ENCODE measurements around the gene RPH3AL.
"Not testable (repeated sequence)": the region's sequence is repeated elsewhere in the genome, so short reads cannot be mapped to it uniquely, and the experiment has no call there.

Gene RPH3AL

GRCh38 chr17:253091-253846 lies 99.3 kb downstream of the RPH3AL start:
- DNase-seq, result no peak

DNA sequence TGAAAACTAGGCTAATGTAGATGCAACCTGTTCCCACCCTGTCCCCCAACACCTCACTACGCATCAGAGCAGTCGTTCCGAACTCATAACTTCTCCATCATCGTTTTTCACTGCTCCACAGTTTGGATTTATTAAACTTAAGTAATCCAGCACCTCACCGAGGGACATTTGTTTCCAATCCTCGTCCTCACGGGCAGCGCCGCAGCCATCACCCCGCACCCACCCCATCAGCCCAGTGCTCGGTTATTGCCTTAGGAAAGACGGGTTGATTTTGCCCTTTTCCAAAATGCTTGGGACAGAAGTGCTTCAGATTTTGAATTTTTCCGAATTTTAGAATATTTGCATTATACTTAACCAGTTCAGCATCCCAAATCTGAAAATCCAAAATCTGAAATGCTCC lies 100.2 kb downstream of the RPH3AL start:
- DNase-seq, result no peak

DNA sequence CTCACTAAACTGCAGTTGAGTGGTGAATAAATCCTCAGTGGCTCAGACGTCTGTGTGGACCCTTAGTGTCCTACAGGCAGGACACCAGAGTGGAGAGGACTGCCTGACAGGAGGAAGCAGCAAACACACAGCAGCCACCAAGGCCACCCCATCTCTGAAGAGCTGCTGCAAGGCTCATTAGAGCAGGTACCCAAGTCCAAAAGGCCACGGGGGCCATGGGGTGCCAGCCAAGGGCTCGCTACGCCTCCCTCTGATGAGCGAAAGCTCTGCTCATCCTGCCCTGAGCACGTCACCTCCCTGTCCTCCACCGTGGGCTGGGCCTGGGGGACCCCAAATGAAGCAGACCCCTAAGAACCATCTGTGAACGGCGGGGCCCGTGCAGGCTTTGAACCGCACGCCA lies 101.1 kb downstream of the RPH3AL start:
- DNase-seq, result no peak

DNA sequence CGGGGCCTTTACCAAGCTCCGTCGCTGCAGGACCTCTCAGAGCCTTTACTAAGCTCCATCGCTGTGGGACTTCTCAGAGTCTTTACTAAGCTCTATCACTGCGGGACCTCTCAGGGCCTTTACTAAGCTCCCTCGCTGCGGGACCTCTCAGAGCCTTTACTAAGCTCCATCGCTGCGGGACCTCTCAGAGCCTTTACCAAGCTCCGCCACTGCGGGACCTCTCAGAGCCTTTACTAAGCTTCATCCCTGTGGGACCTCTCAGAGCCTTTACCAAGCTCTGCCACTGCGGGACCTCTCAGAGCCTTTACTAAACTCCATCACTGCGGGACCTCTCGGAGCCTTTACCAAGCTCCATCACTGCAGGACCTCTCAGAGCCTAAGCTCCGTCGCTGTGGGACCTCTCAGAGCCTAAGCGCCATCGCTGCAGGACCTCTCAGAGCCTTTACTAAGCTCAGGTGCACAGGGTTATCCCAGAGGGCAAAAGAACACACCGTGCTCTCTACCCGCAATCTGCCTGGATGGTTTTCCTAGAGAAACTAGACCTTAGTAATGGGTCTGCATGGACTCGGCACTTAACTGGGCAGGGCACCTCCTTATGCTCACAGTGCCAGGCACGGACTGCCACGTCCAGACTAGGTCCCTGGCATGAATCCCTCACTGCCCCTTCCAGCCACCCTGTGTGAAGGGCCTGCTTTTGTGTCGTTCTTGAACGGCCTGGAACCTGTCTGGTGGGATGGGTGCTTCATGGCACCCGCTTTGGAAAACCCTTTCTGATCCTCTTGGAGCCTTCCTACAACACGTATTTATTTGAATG lies 101.9 kb downstream of the RPH3AL start:
- DNase-seq, result no peak

GRCh38 chr17:249236-249993 lies 103.2 kb downstream of the RPH3AL start:
- DNase-seq, result no peak

- no peak for DNase-seq
Measured at GRCh38 chr17:248337-249235, 104.0 kb downstream of the RPH3AL start.

DNA sequence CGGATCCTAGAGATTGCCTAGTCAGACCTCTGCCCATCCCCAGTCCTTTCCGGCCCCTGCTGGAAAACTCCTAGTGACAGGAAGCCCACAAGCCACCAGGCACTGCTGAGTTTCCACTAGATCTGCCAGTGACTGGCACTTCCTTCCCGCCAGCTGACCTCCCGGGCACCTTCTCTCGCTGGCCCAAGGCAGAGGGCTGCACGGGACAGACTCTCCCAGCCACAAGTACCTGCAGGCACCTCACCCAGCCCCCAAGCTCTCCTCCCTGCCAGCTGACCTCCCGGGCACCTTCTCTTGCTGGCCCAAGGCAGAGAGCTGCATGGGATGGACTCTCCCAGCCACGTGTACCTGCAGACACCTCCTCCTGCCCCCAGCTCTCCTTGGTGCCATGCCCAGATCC lies 104.8 kb downstream of the RPH3AL start:
- no peak for DNase-seq

DNA sequence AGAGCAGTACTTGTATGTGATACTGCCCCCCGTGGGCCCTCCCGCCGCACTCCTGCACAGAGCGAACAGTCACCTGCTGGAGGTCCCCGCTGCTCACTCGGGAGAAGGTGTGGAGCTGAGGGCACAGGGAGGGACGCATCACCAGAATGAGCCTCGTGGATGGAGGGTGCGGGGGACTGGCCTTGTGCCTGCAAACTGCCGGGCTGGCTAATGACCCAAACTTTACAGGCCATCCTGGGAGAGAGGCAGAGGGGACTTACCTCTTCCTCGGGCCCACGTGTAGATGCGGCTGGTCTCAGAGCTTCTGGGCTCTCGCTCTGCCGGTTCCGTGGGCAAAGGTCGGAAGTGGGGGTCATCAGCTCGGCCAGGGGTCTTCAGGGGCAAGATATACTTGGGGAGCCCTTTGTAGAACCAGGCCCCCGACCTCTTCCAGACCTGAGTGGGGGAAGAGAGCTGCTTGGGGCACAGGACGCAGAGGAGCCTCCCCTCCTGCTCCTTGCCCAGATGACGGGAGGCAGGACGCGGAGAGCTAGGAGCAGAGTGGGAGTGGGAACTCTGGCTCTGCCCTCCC lies 105.7 kb downstream of the RPH3AL start:
- no peak for DNase-seq

DNA sequence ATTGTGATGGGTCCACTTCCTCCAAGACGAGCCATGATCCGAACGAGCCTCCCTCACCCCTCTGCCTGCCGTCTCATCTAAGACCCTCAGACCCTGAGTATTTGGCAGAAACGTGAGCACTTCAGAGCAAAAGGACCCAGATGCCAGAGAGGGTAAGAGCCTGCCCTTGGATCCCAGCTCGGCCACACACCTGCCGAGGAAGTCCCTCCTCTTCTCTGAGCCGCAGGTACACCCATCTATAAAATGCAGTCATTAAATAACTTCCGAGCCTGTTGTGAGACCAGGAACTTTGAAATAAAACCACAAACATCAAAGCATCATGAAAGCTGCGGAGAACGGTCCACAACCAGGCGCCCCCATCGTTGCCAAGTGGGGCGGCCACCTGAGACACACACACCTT lies 106.4 kb downstream of the RPH3AL start:
- DNase-seq, result no peak

- no peak for DNase-seq
Measured at GRCh38 chr17:245611-246010, 107.0 kb downstream of the RPH3AL start.

DNA sequence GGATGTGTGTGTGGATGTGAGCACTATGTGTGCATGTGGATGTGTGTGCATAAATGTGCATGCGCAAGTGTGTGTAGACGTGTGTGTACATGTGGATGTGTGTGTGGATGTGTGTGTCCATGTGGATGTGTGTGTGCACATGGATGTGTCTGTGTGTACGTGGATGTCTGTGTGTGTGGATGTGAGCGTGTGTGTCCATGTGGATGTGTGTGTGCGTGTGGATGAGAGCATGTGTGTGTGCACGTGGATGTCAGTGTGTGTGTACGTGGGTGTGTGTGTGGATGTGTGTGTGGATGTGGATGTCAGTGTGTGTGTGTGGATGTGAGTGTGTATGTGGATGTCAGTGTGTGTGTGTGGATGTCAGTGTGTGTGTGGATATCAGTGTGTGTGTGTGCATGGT lies 107.6 kb downstream of the RPH3AL start:
- no peak for DNase-seq

GRCh38 chr17:243924-244323 lies 108.7 kb downstream of the RPH3AL start:
- not testable (repeated sequence) for DNase-seq

DNA sequence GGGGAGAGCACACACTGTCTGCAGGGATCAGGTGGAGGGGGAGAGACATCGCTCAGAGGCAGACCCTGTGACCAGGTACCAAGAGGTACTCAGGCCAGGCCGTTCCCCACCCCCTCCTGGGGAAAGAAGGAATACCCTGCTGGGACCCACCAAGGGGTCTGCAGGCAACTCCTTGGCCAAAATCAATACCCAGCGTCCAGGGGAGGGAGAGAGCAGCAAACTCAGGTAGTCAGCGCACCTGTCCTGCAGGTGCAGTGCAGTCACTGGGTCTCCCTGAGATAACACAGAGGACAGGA lies 113.7 kb downstream of the RPH3AL start:
- DNase-seq, result no peak

- DNase-seq, result no peak
Measured at GRCh38 chr17:238071-238963, 114.3 kb downstream of the RPH3AL start.

DNA sequence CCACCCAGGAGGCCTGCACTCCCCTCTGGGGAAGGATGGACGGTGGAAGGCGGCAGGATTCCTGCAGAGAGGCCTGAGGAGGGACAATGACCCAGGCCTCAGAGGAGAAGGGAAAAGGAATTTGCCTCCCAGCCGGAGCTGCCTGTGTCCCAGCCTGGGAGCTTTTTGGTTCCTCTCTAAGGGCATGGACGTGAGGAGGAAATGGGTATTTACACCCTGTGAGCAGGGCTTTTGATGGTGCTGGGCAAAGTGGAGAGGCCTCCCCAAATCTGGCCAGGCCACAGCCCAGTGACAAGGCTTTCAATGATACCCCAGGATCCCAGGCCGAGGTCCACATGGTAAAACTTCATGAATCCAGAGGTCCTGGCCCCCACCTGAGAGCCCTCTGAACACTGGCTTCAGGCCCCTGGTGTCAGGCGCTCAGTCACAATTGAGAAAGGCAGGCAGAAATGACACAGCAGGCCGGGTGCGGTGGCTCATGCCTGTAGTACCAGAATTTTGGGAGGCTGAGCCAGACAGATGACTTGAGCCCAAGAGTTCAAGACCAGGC lies 115.1 kb downstream of the RPH3AL start:
- no peak for DNase-seq

DNA sequence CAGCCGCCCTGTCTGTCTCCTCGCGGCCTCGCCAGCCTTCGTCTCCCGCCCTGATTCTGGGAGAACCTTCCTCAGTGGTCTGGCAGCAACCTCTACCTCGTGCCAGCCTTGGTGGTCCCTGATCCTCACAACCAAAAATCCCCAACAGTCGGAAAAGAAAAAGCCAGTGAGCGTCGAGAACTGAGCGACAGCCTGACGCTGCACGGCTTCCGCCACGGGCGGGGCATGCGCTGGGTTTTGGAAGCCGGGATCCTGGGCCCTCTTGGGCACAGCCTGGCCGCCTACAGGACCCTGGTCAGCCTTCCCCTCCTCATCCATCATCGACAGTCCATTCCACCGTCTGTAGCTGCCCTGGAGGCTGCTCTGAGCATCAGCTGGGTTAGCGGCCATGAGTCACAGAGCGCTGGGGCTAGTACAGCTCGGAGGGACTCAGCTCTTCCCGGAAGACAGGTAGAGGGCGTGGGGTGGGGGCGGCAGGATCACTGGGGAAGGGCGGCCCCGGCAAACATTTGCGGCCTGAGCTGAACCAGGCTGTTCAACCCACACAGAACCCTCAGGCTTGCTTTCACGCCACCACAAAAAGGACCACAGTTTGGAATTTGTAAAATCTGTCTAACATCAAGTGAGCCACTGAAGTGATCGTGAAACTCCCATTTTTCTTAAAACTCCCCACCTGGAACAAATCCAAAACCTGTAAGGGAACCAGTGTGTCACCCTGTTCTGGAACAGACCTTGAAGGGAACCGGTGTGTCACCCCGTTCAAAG lies 115.8 kb downstream of the RPH3AL start:
- DNase-seq, result no peak

DNA sequence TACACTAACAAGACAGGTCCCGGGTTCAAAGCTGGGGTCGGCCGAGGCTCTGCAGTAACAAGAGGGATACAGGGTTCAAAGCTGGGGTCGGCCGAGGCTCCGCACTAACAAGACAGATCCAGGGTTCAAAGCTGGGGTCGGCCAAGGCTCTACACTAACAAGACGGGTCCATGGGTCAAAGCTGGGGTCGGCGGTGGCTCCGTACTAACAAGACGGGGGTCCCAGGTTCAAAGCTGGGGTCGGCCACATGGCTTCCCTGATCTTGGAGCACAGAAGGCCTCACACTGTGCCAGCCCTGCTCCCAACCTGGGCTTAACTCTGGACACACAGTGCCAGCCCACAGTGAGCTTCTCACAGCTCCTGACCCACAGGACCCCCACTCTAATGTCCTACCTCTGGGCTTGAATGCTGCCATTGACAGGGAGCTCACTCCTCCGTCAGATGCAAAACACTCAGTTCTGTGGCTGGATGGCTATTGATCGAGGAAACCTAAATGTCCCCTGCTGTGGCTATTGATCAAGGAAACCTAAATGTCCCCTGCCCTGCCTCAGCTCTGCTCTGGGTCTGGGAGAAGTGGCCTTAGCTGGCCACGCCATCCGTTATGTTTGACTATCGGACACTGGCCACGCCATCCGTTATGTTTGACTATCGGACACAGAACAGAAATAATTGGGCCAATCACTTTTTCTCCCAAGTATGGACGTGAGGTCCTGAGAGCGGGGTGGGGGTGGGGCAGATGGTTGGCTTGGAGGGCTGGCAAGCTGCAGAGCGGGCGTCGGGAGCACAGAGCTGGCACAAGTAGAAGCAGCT lies 116.6 kb downstream of the RPH3AL start:
- no peak for DNase-seq

GRCh38 chr17:234994-235830 lies 117.4 kb downstream of the RPH3AL start:
- DNase-seq, result not testable (repeated sequence)
